Neural crest cell (in vitro differentiated cells): ENCODE results near the gene C1orf198. TPM values are rescaled to one million over a fixed set of nuclear protein-coding genes. Genes with fewer than 3 reads are reported as not detected.

Experiments used
- DNase-seq: peaks from one replicate; pipeline ENCODE4 v3.0.0; 2021; ENCODE audit warnings: low read depth, mixed read lengths, low spot score
- H3K27ac Mint-ChIP-seq: one replicate; pipeline ENCODE4 v1.8.0; 2021; ENCODE audit warnings: mild to moderate bottlenecking, mixed read lengths; ENCODE audit not compliant: unreplicated experiment
- H3K27me3 Mint-ChIP-seq: 2 replicates; pipeline ENCODE4 v1.8.0; 2021; ENCODE audit warnings: low read depth, mild to moderate bottlenecking, mixed read lengths
- H3K36me3 Mint-ChIP-seq: 2 replicates; pipeline ENCODE4 v1.8.0; 2021; ENCODE audit warnings: low read depth, mild to moderate bottlenecking, mixed read lengths
- H3K4me1 Mint-ChIP-seq: 2 replicates; pipeline ENCODE4 v1.8.0; 2021; ENCODE audit warnings: mixed read lengths
- H3K4me3 Mint-ChIP-seq: one replicate; pipeline ENCODE4 v1.8.0; 2021; ENCODE audit warnings: mild to moderate bottlenecking, mixed read lengths
- H3K9me3 Mint-ChIP-seq: 2 replicates; pipeline ENCODE4 v1.8.0; 2021; ENCODE audit warnings: mixed read lengths
- total RNA-seq: library from RNA; stranded (reverse); gene quantifications from 2 replicates; pipeline ENCODE4 v1.2.1, GENCODE V29; 2021
- TF ChIP-seq, protein P1 (sequence below): fragments of 200-600 bp; sonication (generic); conservative IDR thresholded peaks from 2 replicates; pipeline ENCODE4 v1.5.0; 2021; ENCODE audit warnings: antibody characterized with exemption, mild to moderate bottlenecking

C1orf198 gene
- total RNA-seq, 1 donor from 2014 or later, result 73.5 TPM

DNA sequence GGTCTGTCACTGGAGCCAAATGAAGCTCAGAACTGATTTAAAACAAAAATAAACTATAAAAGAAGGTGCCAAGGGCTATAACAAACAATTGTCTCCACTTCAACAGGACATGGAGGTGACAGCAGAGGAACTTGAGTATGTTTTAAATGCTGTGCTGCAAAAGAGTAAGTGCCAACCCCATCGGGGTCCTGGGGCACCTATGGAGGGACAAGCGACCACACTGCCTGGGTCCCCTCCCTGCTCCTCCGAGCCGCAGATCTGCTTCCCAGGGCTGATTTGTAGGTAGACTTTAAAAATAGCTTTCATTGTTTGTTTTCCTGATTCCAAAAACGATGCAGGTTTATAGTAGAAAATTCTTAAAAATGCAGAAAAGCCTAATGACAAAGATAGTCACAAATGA lies 78.3 kb downstream of the C1orf198 start:
- H3K9me3 Mint-ChIP-seq, result peaks cover 5% of the 10 kb centered on the region
- DNase-seq, result no peak
- no peaks in the 10 kb centered on the region for H3K36me3 Mint-ChIP-seq
- H3K4me1 Mint-ChIP-seq, result peaks cover 32% of the 10 kb centered on the region
- H3K4me3 Mint-ChIP-seq, result no peak overlapping the region
- no peaks in the 10 kb centered on the region for H3K27me3 Mint-ChIP-seq
- TF ChIP-seq, protein P1, sequence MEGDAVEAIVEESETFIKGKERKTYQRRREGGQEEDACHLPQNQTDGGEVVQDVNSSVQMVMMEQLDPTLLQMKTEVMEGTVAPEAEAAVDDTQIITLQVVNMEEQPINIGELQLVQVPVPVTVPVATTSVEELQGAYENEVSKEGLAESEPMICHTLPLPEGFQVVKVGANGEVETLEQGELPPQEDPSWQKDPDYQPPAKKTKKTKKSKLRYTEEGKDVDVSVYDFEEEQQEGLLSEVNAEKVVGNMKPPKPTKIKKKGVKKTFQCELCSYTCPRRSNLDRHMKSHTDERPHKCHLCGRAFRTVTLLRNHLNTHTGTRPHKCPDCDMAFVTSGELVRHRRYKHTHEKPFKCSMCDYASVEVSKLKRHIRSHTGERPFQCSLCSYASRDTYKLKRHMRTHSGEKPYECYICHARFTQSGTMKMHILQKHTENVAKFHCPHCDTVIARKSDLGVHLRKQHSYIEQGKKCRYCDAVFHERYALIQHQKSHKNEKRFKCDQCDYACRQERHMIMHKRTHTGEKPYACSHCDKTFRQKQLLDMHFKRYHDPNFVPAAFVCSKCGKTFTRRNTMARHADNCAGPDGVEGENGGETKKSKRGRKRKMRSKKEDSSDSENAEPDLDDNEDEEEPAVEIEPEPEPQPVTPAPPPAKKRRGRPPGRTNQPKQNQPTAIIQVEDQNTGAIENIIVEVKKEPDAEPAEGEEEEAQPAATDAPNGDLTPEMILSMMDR, result no peak
- H3K27ac Mint-ChIP-seq, result peak overlapping the region; percentile 28

DNA sequence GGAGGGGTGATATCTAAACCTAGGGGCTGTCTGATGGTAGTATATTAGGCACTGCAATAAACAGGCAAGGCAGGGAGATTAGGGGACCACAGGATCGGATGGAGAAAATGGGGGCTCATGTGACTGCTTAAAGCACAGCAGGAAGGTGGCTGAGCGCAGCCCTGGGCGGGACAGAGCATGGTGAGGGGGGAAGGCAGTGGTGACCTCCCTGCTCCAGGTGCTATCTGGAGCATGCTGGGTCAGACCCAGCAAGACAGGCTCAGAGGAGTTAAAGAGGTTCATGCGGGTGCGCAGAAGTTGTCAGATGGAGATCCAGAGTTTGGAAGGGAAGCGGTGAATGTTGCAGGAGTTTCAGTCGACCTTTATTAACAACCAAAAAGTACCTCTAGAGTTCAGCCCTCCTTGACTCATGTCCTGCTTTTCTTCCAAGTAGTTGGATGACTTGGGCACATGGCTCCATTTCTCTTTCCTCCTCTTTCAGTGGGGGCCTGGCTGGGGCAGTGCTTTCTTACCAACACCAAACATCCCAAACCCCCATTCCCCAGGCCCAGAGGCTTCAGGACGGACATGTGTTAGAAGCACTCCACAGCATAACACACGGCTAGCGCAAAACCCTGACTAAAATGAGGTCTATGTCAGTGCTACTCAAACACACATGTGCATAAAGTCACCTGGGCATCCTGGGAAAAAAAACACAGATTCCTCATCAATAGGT lies 79.6 kb downstream of the C1orf198 start:
- Mint-ChIP-seq H3K9me3 (peaks cover 8% of the 10 kb centered on the region), H3K27me3 (no peaks in the 10 kb centered on the region), H3K36me3 (no peaks in the 10 kb centered on the region), H3K27ac (no peak overlapping the region), H3K4me1 (peaks cover 38% of the 10 kb centered on the region), H3K4me3 (no peak overlapping the region)
- no peak for DNase-seq
- TF ChIP-seq, protein P1, result no peak

DNA sequence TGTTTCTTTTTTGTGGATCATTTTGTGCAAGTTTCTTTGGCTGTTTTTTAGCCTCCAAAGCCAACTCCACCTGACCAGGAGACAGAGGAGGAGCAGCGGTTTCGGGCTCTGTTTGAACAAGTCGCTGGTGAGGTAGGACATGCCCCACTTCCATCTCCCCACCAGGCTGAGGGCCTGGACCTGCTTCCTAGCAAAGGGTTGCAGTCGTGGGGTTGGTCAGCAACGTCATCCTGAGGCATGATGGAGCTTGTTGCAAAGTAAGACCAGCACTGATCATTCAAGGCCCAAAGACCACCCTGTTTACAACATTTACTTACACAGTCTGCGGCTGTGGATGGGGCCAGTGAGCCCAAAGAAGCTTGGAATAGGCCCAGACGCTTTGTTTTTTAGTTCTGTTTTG lies 80.8 kb downstream of the C1orf198 start:
- H3K4me1 Mint-ChIP-seq, result peaks cover 44% of the 10 kb centered on the region
- H3K4me3 Mint-ChIP-seq, result no peak overlapping the region
- TF ChIP-seq, protein P1, result no peak
- no peak for DNase-seq
- no peaks in the 10 kb centered on the region for H3K36me3 Mint-ChIP-seq
- peaks cover 11% of the 10 kb centered on the region for H3K9me3 Mint-ChIP-seq
- peak overlapping the region; percentile 55 for H3K27ac Mint-ChIP-seq
- no peaks in the 10 kb centered on the region for H3K27me3 Mint-ChIP-seq

Other genes with a start within 250 kb of the C1orf198 start
- gene COG2, start 226.0 kb downstream of the C1orf198 start, total RNA-seq, result 38.2 and 40.2 TPM in 2 replicates
- gene AGT, start 154.4 kb downstream of the C1orf198 start, total RNA-seq, result 0.16 and 0.26 TPM in 2 replicates
- gene CAPN9, start 121.1 kb downstream of the C1orf198 start, total RNA-seq, result 2.0 and 4.0 TPM in 2 replicates
- gene TTC13, start 110.3 kb upstream of the C1orf198 start, total RNA-seq, result 19.7 and 20.9 TPM in 2 replicates
- gene ARV1, start 110.6 kb upstream of the C1orf198 start, total RNA-seq, result 19.2 and 19.5 TPM in 2 replicates
- gene FAM89A, start 171.7 kb upstream of the C1orf198 start, total RNA-seq, result 15.1 and 16.0 TPM in 2 replicates